B cell (primary cell): Measurements from ENCODE around the gene CLASRP.

ENCODE experiments used
- EZH2 ChIP-seq: IDR thresholded peaks from 2 replicates; pipeline ENCODE4 v1.6.1; 2012; ENCODE audit warnings: borderline replicate concordance, low read depth, mild to moderate bottlenecking, moderate library complexity, low read length; ENCODE audit not compliant: insufficient read depth, poor library complexity, severe bottlenecking
- TF ChIP-seq, protein P1 (sequence below): fragments of 200-600 bp; IDR thresholded peaks from one replicate; pipeline ENCODE4 v1.8.0; 2022; ENCODE audit warnings: antibody characterized with exemption, mild to moderate bottlenecking

DNA sequence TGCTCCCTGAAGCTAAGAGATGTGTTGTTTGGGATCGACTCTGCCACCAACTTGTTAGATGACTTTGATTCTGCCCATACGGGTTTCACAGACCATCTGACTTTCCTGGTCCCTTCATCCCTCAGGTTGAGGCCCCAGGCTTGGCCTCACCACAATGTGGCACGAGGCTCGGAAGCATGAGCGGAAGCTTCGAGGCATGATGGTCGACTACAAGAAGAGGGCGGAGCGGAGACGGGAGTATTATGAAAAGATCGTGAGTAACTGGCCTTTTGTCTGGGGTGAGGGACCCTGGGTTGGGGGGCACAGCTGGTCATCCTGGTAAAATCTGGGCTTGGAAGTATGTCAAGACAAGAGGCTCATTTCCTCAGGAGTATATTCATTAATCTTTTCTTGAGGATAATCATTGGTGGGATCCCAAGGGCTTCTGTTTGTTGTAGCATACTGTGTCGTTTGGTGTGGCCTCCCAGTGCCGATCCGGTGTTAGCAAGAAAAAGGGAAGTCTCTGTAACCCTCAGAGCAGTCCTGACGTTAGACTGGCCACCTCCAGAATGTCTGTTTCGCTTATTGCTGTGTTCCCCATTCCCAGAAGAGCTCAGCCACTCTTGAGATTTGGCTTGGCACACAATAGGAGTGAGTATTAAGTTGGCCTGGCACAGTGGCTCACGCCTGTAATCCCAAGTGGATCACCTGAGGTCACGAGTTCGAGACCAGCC lies 1.4 kb downstream of the CLASRP start:
- TF ChIP-seq, protein P1, sequence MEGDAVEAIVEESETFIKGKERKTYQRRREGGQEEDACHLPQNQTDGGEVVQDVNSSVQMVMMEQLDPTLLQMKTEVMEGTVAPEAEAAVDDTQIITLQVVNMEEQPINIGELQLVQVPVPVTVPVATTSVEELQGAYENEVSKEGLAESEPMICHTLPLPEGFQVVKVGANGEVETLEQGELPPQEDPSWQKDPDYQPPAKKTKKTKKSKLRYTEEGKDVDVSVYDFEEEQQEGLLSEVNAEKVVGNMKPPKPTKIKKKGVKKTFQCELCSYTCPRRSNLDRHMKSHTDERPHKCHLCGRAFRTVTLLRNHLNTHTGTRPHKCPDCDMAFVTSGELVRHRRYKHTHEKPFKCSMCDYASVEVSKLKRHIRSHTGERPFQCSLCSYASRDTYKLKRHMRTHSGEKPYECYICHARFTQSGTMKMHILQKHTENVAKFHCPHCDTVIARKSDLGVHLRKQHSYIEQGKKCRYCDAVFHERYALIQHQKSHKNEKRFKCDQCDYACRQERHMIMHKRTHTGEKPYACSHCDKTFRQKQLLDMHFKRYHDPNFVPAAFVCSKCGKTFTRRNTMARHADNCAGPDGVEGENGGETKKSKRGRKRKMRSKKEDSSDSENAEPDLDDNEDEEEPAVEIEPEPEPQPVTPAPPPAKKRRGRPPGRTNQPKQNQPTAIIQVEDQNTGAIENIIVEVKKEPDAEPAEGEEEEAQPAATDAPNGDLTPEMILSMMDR = no peak
- no peak for TF ChIP-seq EZH2
